ENCODE results near the gene LTV1. TPM values are rescaled to one million over a fixed set of nuclear protein-coding genes. Genes with fewer than 3 reads are reported as not detected.

LTV1 gene
- total and polyA plus RNA-seq, 2 of the 4 experiments (the other 2 are of a cell fraction), result 11.1 to 19.0 TPM

GRCh38 chr6:143885116-143885515, 42.0 kb downstream of the LTV1 start:
- H4K8ac ChIP-seq (ENCODE audit: low read depth in 2 of 2, low read length in 2 of 2), result no peak overlapping the region

More at GRCh38 chr6:143885116-143885515, 42.0 kb downstream of the LTV1 start:
- Histone ChIP-seq H2AFZ (replicated peaks; ENCODE audit: low read length, poor library complexity) (no peak overlapping the region), H2AK9ac (replicated peaks; ENCODE audit: low read depth, low read length, poor library complexity) (no peak overlapping the region), H2BK20ac (ENCODE audit: low read depth, low read length) (no peak overlapping the region), H3K4me2 (ENCODE audit: low read depth, low read length) (no peak overlapping the region), H4K91ac (ENCODE audit: insufficient read depth, low read depth, low read length) (no peak overlapping the region), H2BK15ac (ENCODE audit: low read depth, low read length) (no peak overlapping the region), H2BK120ac (ENCODE audit: low read depth, low read length) (no peak overlapping the region), H3K23ac (ENCODE audit: low read depth, low read length) (no peak overlapping the region), H3K56ac (ENCODE audit: extremely low read depth, insufficient read depth, low read length) (no peak overlapping the region), H3K79me1 (ENCODE audit: low read depth in 1 of 2, low read length in 2 of 2) (no peaks in the 10 kb centered on the region), H3K9ac (ENCODE audit: low read depth, low read length) (no peak overlapping the region), H3K9me1 (ENCODE audit: insufficient read depth, low read length) (no peaks in the 10 kb centered on the region), H3K4ac (ENCODE audit: low read depth, low read length) (no peak overlapping the region), H2BK5ac (ENCODE audit: low read depth, low read length, poor library complexity, severe bottlenecking) (no peak overlapping the region), H3K4me3 (ENCODE audit: insufficient read depth, low read depth, low read length) (no peak overlapping the region), H3K4me1 (ENCODE audit: control insufficient read depth, insufficient read depth, low read length) (no peaks in the 10 kb centered on the region), H3K14ac (replicated peaks; ENCODE audit: low read depth, low read length) (no peak overlapping the region), H3K18ac (ENCODE audit: low read depth, low read length) (no peak overlapping the region), H3K9me3 (ENCODE audit: control insufficient read depth, insufficient read depth, low read length) (no peaks in the 10 kb centered on the region), H4K5ac (ENCODE audit: low read depth, low read length) (no peak overlapping the region), H3K36me3 (ENCODE audit: control insufficient read depth, insufficient read depth, low read length) (no peaks in the 10 kb centered on the region), H3K27me3 (ENCODE audit: control insufficient read depth, insufficient read depth, low read length) (no peaks in the 10 kb centered on the region), H3K27ac (ENCODE audit: insufficient read depth, low read length) (no peak overlapping the region), H4K20me1 (ENCODE audit: insufficient read depth, low read length) (no peaks in the 10 kb centered on the region), H2AK5ac (ENCODE audit: low read depth, low read length) (no peak overlapping the region)
- no peak for ATAC-seq (ENCODE audit: low read depth)
- ChIA-PET POLR2A (ENCODE audit: unreplicated experiment) (no interaction called here), CTCF (interaction anchor here (1.0 kb wide), 1 partner anchor 129 kb away, joined by 3 read pairs; no protein-coding TSS in a partner anchor)
- intact Hi-C loops (cut with micrococcal nuclease), result no loop called here
- in situ Hi-C loops (cut with MboI; ENCODE audit: low sequenced_read_pairs), result no loop called here
- no peak for DNase-seq
- TF ChIP-seq USF2 (IDR thresholded peaks at IDR 0.05; ENCODE audit: low read depth, low read length), result no peak
- TF ChIP-seq CHD1 (IDR thresholded peaks at IDR 0.05; ENCODE audit: low read depth, low read length), result no peak
- TF ChIP-seq, protein P1, sequence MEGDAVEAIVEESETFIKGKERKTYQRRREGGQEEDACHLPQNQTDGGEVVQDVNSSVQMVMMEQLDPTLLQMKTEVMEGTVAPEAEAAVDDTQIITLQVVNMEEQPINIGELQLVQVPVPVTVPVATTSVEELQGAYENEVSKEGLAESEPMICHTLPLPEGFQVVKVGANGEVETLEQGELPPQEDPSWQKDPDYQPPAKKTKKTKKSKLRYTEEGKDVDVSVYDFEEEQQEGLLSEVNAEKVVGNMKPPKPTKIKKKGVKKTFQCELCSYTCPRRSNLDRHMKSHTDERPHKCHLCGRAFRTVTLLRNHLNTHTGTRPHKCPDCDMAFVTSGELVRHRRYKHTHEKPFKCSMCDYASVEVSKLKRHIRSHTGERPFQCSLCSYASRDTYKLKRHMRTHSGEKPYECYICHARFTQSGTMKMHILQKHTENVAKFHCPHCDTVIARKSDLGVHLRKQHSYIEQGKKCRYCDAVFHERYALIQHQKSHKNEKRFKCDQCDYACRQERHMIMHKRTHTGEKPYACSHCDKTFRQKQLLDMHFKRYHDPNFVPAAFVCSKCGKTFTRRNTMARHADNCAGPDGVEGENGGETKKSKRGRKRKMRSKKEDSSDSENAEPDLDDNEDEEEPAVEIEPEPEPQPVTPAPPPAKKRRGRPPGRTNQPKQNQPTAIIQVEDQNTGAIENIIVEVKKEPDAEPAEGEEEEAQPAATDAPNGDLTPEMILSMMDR (conservative IDR thresholded peaks at IDR 0.05; ENCODE audit: low read depth, low read length), result no peak
- TF ChIP-seq MAZ (IDR thresholded peaks at IDR 0.05; ENCODE audit: borderline replicate concordance, low read depth, low read length), result no peak
- no peak for TF ChIP-seq MXI1 (IDR thresholded peaks at IDR 0.05; ENCODE audit: borderline replicate concordance, low read depth, low read length)
- no peak for TF ChIP-seq BHLHE40 (IDR thresholded peaks at IDR 0.05; ENCODE audit: low read depth, low read length)
- TF ChIP-seq POLR2A (IDR thresholded peaks at IDR 0.05; ENCODE audit: low read depth, low read length), result no peak
- no peak for TF ChIP-seq SMC3 (IDR thresholded peaks at IDR 0.05; ENCODE audit: low read depth, low read length)
- no peak for TF ChIP-seq NFE2L2 (IDR thresholded peaks at IDR 0.05; ENCODE audit: low read depth, low read length)
- no peak for TF ChIP-seq FOS (IDR thresholded peaks at IDR 0.05; ENCODE audit: low read depth, low read length)
- TF ChIP-seq RFX5 (IDR thresholded peaks at IDR 0.05; ENCODE audit: low read depth, low read length), result no peak
- BruUV-seq (replicated peaks), result no TSS peak
- WGBS, 2 experiments (ENCODE audit: extremely low coverage in 2 of 2, insufficient read length in 1 of 2), result no CpG with 5 or more reads among the region's 1 CpG
- dilution Hi-C loops (cut with HindIII; ENCODE audit: low sequenced_read_pairs, unreplicated experiment), result no loop called here

Measured in IMR-90 (cell line).